Activated CD8-positive, alpha-beta T cell treated with anti-CD3 and anti-CD28 coated beads, Interleukin-2, amount 10 ng/mL, durations not matched to agents 7 days and 5 days (primary cell): ENCODE results near the gene UBAP2. TPM values are rescaled to one million over a fixed set of nuclear protein-coding genes. Genes with fewer than 3 reads are reported as not detected.

Experiments used
- ATAC-seq: fragments of 150-1000 bp; cut with Tn5 transposase; one replicate; pipeline ENCODE4 v1.10.0; 2021; ENCODE audit warnings: moderate library complexity
- CTCF ChIA-PET: fragments of 350-600 bp; sonication (Branson Sonifier 250); formaldehyde crosslinking; loops from one replicate; lab custom pipeline; 2021; ENCODE audit warnings: antibody characterized with exemption; lab: Charles Lee
- POLR2A ChIA-PET: fragments of 350-600 bp; sonication (Branson Sonifier 250); formaldehyde crosslinking; loops from one replicate; lab custom pipeline; 2021; ENCODE audit warnings: antibody characterized with exemption; lab: Charles Lee
- DNase-seq: peaks from one replicate; pipeline ENCODE4 v3.0.0-alpha.2; 2020
- H3K27ac Mint-ChIP-seq: one replicate; pipeline ENCODE4 v1.8.0; 2021; ENCODE audit warnings: mild to moderate bottlenecking, mixed read lengths
- H3K27me3 Mint-ChIP-seq: one replicate; pipeline ENCODE4 v1.8.0; 2021; ENCODE audit warnings: low read depth, mixed read lengths
- H3K36me3 Mint-ChIP-seq: one replicate; pipeline ENCODE4 v1.8.0; 2021; ENCODE audit warnings: low read depth, mixed read lengths
- H3K4me1 Mint-ChIP-seq: one replicate; pipeline ENCODE4 v1.8.0; 2021; ENCODE audit warnings: low read depth, mixed read lengths
- H3K4me3 Mint-ChIP-seq: one replicate; pipeline ENCODE4 v1.8.0; 2021; ENCODE audit warnings: mild to moderate bottlenecking, mixed read lengths
- H3K9me3 Mint-ChIP-seq: one replicate; pipeline ENCODE4 v1.8.0; 2022; ENCODE audit warnings: mixed read lengths; ENCODE audit not compliant: insufficient read depth
- total RNA-seq, 2 experiments: library from RNA; stranded (reverse); gene quantifications; one replicate each; pipeline ENCODE4 v1.2.3, GENCODE V29; 2021

UBAP2 gene
- total RNA-seq, 2 experiments from 2014 or later = 54.0 to 56.1 TPM

- no peaks in the 10 kb centered on the region for H3K27me3 Mint-ChIP-seq
- H3K36me3 Mint-ChIP-seq = peaks cover 3% of the 10 kb centered on the region
- ChIA-PET POLR2A (no interaction called here), CTCF (interaction anchor here (1.0 to 1.3 kb wide), 2 partner anchors 8 to 27 kb away, joined by 3 read pairs; no protein-coding TSS in a partner anchor)
- peaks cover 14% of the 10 kb centered on the region for H3K4me1 Mint-ChIP-seq
- no peaks in the 10 kb centered on the region for H3K9me3 Mint-ChIP-seq
- H3K4me3 Mint-ChIP-seq = no peak overlapping the region
- H3K27ac Mint-ChIP-seq = no peak overlapping the region
- ATAC-seq (no peak), DNase-seq (no peak)
Observed at GRCh38 chr9:33880211-33881089, 168.2 kb downstream of the UBAP2 start.

- DNase-seq = no peak
- CTCF ChIA-PET = no interaction called here
- peaks cover 13% of the 10 kb centered on the region for H3K4me1 Mint-ChIP-seq
- H3K27me3 Mint-ChIP-seq = no peaks in the 10 kb centered on the region
- ATAC-seq = no peak
- no peak overlapping the region for H3K27ac Mint-ChIP-seq
- POLR2A ChIA-PET = no interaction called here
- H3K9me3 Mint-ChIP-seq = no peaks in the 10 kb centered on the region
- H3K4me3 Mint-ChIP-seq = no peak overlapping the region
- peaks cover 3% of the 10 kb centered on the region for H3K36me3 Mint-ChIP-seq
Observed at GRCh38 chr9:33878691-33879366, 169.9 kb downstream of the UBAP2 start.

DNA sequence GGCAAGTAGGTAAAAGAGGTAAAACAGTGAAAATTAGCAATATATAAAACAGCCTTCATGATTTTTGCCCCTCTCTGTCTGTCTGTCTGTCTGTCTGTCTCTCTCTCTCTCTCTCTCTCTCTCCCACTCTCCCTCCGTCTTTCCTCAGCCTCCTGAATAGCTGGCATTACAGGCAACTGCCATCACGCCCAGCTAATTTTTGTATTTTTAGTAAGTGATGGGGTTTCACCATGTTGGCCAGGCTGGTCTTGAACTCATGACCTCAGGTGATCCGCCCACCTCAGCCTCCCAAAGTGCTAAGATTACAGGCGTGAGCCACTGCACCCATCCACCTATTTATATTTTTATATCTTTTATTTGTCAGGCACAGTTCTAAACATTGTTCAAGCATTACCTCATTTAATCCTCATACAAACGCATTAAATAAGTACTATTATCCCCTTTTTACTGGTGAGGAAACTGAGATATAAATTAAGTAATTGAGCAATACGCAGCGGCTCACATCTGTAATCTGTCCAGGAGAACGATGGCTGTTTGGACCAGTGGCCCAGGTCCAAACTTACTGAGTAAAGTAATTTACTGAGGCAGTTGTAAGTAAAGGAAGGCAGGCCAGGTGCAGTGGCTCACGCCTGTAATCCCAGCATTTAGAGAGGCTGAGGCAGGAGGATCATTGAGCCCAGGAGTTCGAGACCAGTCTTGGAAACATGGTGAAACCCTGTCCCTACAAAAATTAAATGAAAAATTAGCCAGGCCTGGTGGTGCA lies 170.8 kb downstream of the UBAP2 start:
- ChIA-PET CTCF (no interaction called here), POLR2A (no interaction called here)
- Mint-ChIP-seq H3K27ac (no peak overlapping the region), H3K27me3 (no peaks in the 10 kb centered on the region), H3K36me3 (no peaks in the 10 kb centered on the region), H3K4me3 (no peak overlapping the region), H3K4me1 (peaks cover 10% of the 10 kb centered on the region), H3K9me3 (no peaks in the 10 kb centered on the region)
- no peak for DNase-seq
- ATAC-seq = no peak

Other genes starting within 250 kb of the UBAP2 start
- 10 to 100 TPM; 28.2 to 28.3 TPM for gene UBE2R2, start 231.7 kb downstream of the UBAP2 start, total RNA-seq
- 10 to 100 TPM; 51.1 to 56.7 TPM for gene DCAF12, start 77.8 kb upstream of the UBAP2 start, total RNA-seq
- 10 to 100 TPM; 31.5 to 34.7 TPM for gene UBAP1, start 130.2 kb upstream of the UBAP2 start, total RNA-seq